SH-SY5Y (cell line): Measurements from ENCODE around the gene SH2D7.

ENCODE experiments used
- GATA2 ChIP-seq: IDR thresholded peaks from 2 replicates; pipeline ENCODE4 v1.6.1; 2011; ENCODE audit warnings: mild to moderate bottlenecking, low read depth, low read length
- GATA3 ChIP-seq: IDR thresholded peaks from 2 replicates; pipeline ENCODE4 v1.6.1; 2011; ENCODE audit warnings: low read depth, mild to moderate bottlenecking, low read length, moderate library complexity

DNA sequence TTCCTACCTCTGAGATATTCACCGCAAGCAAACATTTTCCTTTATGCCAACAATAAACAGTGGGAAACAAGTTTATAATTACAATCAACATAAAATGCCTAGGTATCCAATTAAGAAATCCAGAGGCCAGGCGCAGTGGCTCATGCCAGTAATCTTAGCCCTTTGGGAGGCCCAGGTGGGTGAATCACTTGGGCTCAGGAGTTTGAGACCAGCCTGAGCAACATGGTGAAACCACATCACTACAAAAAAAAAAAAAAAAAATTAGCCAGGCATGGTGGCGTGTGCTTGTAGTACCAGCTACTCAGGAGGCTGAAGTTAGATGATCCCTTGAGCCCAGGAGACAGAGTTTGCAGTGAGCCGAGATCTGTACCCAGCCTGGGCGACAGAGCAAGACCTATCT is 32.1 kb upstream of the SH2D7 start:
- TF ChIP-seq GATA3 (no peak), GATA2 (no peak)
